PFSK-1 (cell line): ENCODE data around the gene FYN.

ENCODE experiments used
- FOXP2 ChIP-seq: optimal IDR thresholded peaks from 2 replicates; pipeline ENCODE3; 2011; ENCODE audit warnings: borderline replicate concordance, control low read depth, inconsistent platforms; ENCODE audit not compliant: insufficient read depth; ENCODE audit errors: extremely low read length, extremely low read depth
- POLR2AphosphoS5 ChIP-seq: IDR thresholded peaks from 2 replicates; pipeline ENCODE4 v1.6.1; 2012; ENCODE audit warnings: low read depth, mild to moderate bottlenecking, control low read depth, low read length, moderate library complexity
- SIN3A ChIP-seq: IDR thresholded peaks from 2 replicates; pipeline ENCODE4 v1.6.1; 2012; ENCODE audit warnings: mild to moderate bottlenecking, low read length, moderate library complexity, borderline replicate concordance; ENCODE audit not compliant: insufficient read depth
- TAF1 ChIP-seq: IDR thresholded peaks from 2 replicates; pipeline ENCODE4 v1.6.1; 2012; ENCODE audit warnings: low read length, control low read depth, borderline replicate concordance; ENCODE audit not compliant: insufficient read depth
- TF ChIP-seq, protein P1 (sequence below), 2 experiments: IDR thresholded peaks; 2 replicates each; pipeline versions ENCODE4 v1.6.1 to v1.8.0; 2011 to 2012; ENCODE audit warnings: low read depth in 2 of 2, low read length in 2 of 2, control low read depth in 1 of 2, inconsistent platforms in 1 of 2, mild to moderate bottlenecking in 1 of 2, moderate library complexity in 1 of 2; ENCODE audit not compliant: insufficient read depth in 1 of 2

FYN gene

DNA sequence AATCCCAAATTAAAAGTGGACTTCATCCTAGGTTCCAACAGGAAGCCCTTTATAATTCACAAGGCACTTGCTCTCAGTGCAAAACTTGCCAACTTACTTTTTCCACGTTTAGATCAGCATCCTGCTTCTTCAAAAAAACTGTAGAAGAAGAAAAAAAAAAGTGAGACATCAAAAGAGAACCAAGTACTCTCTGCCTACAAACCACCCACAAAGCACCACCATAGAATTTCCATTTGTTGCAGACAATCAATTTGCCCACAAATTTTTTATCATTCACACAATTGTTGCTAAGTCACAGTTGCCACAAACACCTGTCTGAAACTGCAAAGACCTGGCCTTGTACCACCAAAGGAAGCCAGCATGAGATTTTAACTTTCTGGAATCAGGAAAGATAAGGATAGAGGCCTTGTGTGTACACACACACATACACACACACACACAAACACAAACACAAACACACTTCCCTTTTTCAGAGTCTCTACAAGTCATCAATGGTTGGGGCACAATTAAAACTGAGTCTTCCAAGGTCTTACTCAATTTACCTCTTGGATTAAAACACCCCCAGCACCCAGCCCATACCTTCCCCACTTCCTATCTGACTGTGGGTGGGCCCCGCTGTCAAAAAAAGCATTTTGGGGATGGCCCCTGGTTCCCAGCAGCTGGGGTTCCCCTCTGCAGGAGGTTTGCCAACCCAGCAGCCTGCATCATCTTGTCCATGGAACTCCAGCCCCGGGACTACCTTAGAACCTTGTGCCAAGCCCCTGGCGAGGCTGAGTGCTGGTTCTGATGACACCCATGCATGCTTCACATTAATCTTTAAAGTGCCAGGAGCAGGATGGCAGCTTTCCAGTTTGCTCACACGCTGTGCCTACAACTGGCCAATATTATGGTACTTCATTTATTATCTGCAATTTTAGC is 26.5 kb downstream of the FYN start:
- TF ChIP-seq FOXP2 (no peak), POLR2AphosphoS5 (no peak), TAF1 (no peak), SIN3A (no peak)
- TF ChIP-seq, protein P1, sequence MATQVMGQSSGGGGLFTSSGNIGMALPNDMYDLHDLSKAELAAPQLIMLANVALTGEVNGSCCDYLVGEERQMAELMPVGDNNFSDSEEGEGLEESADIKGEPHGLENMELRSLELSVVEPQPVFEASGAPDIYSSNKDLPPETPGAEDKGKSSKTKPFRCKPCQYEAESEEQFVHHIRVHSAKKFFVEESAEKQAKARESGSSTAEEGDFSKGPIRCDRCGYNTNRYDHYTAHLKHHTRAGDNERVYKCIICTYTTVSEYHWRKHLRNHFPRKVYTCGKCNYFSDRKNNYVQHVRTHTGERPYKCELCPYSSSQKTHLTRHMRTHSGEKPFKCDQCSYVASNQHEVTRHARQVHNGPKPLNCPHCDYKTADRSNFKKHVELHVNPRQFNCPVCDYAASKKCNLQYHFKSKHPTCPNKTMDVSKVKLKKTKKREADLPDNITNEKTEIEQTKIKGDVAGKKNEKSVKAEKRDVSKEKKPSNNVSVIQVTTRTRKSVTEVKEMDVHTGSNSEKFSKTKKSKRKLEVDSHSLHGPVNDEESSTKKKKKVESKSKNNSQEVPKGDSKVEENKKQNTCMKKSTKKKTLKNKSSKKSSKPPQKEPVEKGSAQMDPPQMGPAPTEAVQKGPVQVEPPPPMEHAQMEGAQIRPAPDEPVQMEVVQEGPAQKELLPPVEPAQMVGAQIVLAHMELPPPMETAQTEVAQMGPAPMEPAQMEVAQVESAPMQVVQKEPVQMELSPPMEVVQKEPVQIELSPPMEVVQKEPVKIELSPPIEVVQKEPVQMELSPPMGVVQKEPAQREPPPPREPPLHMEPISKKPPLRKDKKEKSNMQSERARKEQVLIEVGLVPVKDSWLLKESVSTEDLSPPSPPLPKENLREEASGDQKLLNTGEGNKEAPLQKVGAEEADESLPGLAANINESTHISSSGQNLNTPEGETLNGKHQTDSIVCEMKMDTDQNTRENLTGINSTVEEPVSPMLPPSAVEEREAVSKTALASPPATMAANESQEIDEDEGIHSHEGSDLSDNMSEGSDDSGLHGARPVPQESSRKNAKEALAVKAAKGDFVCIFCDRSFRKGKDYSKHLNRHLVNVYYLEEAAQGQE (IDR thresholded peaks at IDR 0.05; ENCODE audit: insufficient read depth in 1 of 2, low read depth in 2 of 2, low read length in 2 of 2) = no peak

GRCh38 chr6:111846066-111846465 is 27.2 kb downstream of the FYN start:
- TF ChIP-seq TAF1 = no peak
- TF ChIP-seq SIN3A = no peak
- TF ChIP-seq, protein P1 (IDR thresholded peaks at IDR 0.05; ENCODE audit: insufficient read depth in 1 of 2, low read depth in 2 of 2, low read length in 2 of 2) = no peak
- no peak for TF ChIP-seq POLR2AphosphoS5
- TF ChIP-seq FOXP2 = no peak

DNA sequence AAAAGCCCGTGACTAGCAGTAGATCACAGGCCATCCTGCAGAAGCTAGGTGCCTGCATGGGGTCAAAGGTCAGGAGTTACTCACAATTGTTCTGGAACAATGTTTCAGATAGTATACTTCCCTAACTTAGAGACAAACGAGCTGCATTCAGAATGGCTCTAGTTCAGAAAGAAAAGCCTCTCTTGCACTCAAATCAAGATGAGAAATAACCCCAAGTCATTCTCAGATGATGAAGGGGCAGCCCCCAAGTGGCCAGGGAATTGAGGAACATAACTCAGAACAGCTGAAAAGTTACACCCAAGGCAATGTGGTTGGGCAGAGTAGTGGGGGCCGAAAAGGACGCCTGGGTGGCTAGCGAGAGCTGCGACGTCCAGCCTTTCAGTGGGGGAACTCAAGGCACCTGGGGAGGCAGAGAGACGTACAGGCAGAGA is 27.8 kb downstream of the FYN start:
- TF ChIP-seq FOXP2 (no peak), POLR2AphosphoS5 (no peak), TAF1 (no peak), SIN3A (no peak)
- TF ChIP-seq, protein P1 (IDR thresholded peaks at IDR 0.05; ENCODE audit: insufficient read depth in 1 of 2, low read depth in 2 of 2, low read length in 2 of 2) = no peak

GRCh38 chr6:111844921-111845320 is 28.3 kb downstream of the FYN start:
- TF ChIP-seq TAF1 = no peak
- TF ChIP-seq FOXP2 = no peak
- TF ChIP-seq, protein P1 (IDR thresholded peaks at IDR 0.05; ENCODE audit: insufficient read depth in 1 of 2, low read depth in 2 of 2, low read length in 2 of 2) = no peak
- TF ChIP-seq SIN3A = no peak
- TF ChIP-seq POLR2AphosphoS5 = no peak

GRCh38 chr6:111844376-111844775 is 28.9 kb downstream of the FYN start:
- TF ChIP-seq, protein P1 (IDR thresholded peaks at IDR 0.05; ENCODE audit: insufficient read depth in 1 of 2, low read depth in 2 of 2, low read length in 2 of 2) = no peak
- TF ChIP-seq POLR2AphosphoS5 (no peak), FOXP2 (no peak), TAF1 (no peak)
